Measurements from ENCODE around the gene ESPL1. TPM values are rescaled to one million over a fixed set of nuclear protein-coding genes. Genes with fewer than 3 reads are reported as not detected.

ESPL1 gene
- total and polyA plus RNA-seq, 2 donors (not counting 3 experiments of a cell fraction or from before 2014, with no cell fraction given) = 16.2 to 42.7 TPM

DNA sequence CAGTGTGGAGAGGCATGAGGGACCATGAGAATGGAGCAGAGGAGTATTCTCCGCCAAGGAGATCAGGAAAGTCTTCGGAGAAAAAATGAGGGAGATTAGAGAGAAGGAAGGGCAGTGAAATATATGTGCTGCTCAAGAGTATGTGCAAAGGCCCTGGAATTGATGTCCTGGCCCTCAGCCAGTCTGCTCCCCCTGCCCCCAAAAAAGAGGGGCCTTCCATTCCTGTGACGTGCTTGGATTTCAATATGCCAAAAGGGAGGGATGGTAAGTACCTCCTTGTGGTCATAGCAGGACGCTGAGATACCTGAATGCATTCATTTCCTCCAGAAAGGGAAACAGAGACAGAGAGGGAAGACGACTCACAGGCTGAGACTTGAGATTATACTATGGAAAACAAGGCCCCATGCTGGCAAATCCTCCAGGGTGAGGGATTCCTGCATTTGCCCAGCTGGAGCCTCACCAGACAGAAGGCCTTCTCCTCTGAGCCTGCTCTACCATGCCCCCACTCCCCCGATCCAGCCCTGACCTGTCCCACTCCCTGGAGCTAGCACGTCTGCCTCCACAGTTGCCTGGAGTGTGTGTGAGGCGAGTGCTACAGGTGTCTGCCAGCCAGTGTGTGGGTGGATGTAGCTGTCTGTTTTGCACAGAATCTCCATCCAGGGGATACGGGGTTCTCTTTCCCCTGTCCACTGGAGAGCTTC lies 32.2 kb upstream of the ESPL1 start:
- FAIRE-seq = no peak
- no peaks in the 10 kb centered on the region for H4K20me1 ChIP-seq (replicated peaks; ENCODE audit: control insufficient read depth, extremely low read depth, insufficient read depth, low read length)
- ChIA-PET CTCF (interaction anchor here (0.8 to 2.1 kb wide), 5 partner anchors 11 to 22 kb away, joined by 3 to 8 read pairs (median 4); no protein-coding TSS in a partner anchor), POLR2A (no interaction called here)
- no peak overlapping the region for H3K9ac ChIP-seq (replicated peaks; ENCODE audit: extremely low read depth, insufficient read depth, low read length)
- no peaks in the 10 kb centered on the region for H3K79me2 ChIP-seq (ENCODE audit: control insufficient read depth, insufficient read depth, low read length)
- no peaks in the 10 kb centered on the region for H3K4me1 ChIP-seq (ENCODE audit: control insufficient read depth, extremely low read depth, insufficient read depth, low read length)
- no peaks in the 10 kb centered on the region for H3K36me3 ChIP-seq (ENCODE audit: control insufficient read depth in 2 of 2, extremely low read depth in 1 of 2, insufficient read depth in 2 of 2, low read length in 2 of 2)
- intact Hi-C loops (cut with micrococcal nuclease) (no loop called here), dilution Hi-C loops (cut with MboI; ENCODE audit: extremely low pct_ligation_motif_present, low sequenced_read_pairs) (no loop called here)
- peaks cover 19 to 22% of the 10 kb centered on the region in 2 experiments for H3K27me3 ChIP-seq (ENCODE audit: control insufficient read depth in 2 of 2, insufficient read depth in 2 of 2, low read length in 2 of 2)
- no peak overlapping the region for H2AFZ ChIP-seq (ENCODE audit: low read depth, low read length)
- TF ChIP-seq, protein P1, sequence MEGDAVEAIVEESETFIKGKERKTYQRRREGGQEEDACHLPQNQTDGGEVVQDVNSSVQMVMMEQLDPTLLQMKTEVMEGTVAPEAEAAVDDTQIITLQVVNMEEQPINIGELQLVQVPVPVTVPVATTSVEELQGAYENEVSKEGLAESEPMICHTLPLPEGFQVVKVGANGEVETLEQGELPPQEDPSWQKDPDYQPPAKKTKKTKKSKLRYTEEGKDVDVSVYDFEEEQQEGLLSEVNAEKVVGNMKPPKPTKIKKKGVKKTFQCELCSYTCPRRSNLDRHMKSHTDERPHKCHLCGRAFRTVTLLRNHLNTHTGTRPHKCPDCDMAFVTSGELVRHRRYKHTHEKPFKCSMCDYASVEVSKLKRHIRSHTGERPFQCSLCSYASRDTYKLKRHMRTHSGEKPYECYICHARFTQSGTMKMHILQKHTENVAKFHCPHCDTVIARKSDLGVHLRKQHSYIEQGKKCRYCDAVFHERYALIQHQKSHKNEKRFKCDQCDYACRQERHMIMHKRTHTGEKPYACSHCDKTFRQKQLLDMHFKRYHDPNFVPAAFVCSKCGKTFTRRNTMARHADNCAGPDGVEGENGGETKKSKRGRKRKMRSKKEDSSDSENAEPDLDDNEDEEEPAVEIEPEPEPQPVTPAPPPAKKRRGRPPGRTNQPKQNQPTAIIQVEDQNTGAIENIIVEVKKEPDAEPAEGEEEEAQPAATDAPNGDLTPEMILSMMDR (IDR thresholded peaks at IDR 0.05; ENCODE audit: extremely low read depth in 1 of 2, insufficient read depth in 1 of 2, low read depth in 1 of 2, low read length in 2 of 2) = no peak
- TF ChIP-seq EZH2 (IDR thresholded peaks at IDR 0.05; ENCODE audit: borderline replicate concordance, low read depth, low read length, severe bottlenecking) (no peak), MYC (IDR thresholded peaks at IDR 0.05; ENCODE audit: low read depth, low read length) (no peak), JUN (IDR thresholded peaks at IDR 0.05; ENCODE audit: borderline replicate concordance, insufficient read depth, insufficient read length, low read depth) (no peak), POLR2AphosphoS5 (IDR thresholded peaks at IDR 0.05; ENCODE audit: insufficient read depth, low read depth, low read length) (no peak), GATA2 (IDR thresholded peaks at IDR 0.05; ENCODE audit: insufficient read depth, insufficient read length, low read depth, low read length) (no peak), POLR2A (IDR thresholded peaks at IDR 0.05; ENCODE audit: low read depth, low read length) (no peak), FOS (IDR thresholded peaks at IDR 0.05; ENCODE audit: borderline replicate concordance, insufficient read depth, low read length) (no peak)
- TF ChIP-seq, protein P2, sequence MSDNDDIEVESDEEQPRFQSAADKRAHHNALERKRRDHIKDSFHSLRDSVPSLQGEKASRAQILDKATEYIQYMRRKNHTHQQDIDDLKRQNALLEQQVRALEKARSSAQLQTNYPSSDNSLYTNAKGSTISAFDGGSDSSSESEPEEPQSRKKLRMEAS (IDR thresholded peaks at IDR 0.05; ENCODE audit: insufficient read depth, insufficient read length) = no peak
- BruUV-seq (replicated peaks) = no TSS peak
- no peak overlapping the region for H3K4me3 ChIP-seq (replicated peaks in 1 of 3; ENCODE audit: insufficient read depth in 1 of 3, low read depth in 1 of 3, low read length in 3 of 3)
- no peak for DNase-seq (ENCODE audit: low read depth, low spot score)
- H3K9me3 ChIP-seq (replicated peaks; ENCODE audit: control insufficient read depth, insufficient read depth, low read length) = no peaks in the 10 kb centered on the region
- H3K9me1 ChIP-seq (replicated peaks; ENCODE audit: control insufficient read depth, extremely low read depth, insufficient read depth, low read length) = no peaks in the 10 kb centered on the region
- no peak overlapping the region for H3K4me2 ChIP-seq (ENCODE audit: insufficient read depth, low read length)
- H3K27ac ChIP-seq (ENCODE audit: insufficient read depth, low read depth, low read length) = no peak overlapping the region
